ENCODE results near the gene NGRN. TPM values are rescaled to one million over a fixed set of nuclear protein-coding genes. Genes with fewer than 3 reads are reported as not detected.
A peak's percentile ranks its signal among the peaks of the same experiment; 100 is the strongest.
"Not testable (repeated sequence)": the region's sequence is repeated elsewhere in the genome, so short reads cannot be mapped to it uniquely, and the experiment has no call there.

NGRN gene
- total RNA-seq, 6 experiments from 2014 or later: 24.0 to 29.5 (median 26.4) TPM

DNA sequence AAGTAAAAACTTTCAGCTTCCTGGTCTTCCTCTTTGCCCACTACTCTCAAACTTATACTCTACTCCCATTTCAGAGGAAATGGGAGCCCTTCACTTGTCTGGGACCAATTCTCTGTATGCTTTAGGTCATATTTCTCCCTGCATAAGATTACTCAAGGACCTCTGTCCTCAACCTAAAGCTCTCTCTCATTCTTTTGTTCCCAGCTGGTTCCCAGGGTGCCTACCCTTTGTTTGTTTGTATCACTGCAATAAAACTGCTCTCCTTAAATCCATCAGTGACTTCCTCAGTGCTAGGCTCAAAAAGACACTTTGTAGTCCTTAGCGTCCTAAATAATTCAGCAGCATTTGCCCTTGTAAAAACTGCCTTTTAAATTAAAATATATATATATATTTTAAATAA is 2.9 kb downstream of the NGRN start:
- Histone ChIP-seq H3K36me3 (peaks cover 0 to 43% (median 11%) of the 10 kb centered on the region in 4 donors), H3K27ac (no peak overlapping the region), H3K4me3 (no peak overlapping the region), H3K27me3 (no peaks in the 10 kb centered on the region), H3K4me1 (peaks cover 0 to 29% (median 15%) of the 10 kb centered on the region in 4 donors), H3K9me3 (no peaks in the 10 kb centered on the region)
- 64% methylated on average over 1 of the region's 1 CpG for WGBS (ENCODE audit: insufficient coverage, low coverage, low lambda C conversion rate, missing lambda C conversion rate)
- intact Hi-C loops (cut with DNase I): no loop called here
- DNase-seq (no peak), ATAC-seq (no peak)
- no peak for TF ChIP-seq POLR2A (IDR thresholded peaks at IDR 0.05)
- TF ChIP-seq, protein P1, sequence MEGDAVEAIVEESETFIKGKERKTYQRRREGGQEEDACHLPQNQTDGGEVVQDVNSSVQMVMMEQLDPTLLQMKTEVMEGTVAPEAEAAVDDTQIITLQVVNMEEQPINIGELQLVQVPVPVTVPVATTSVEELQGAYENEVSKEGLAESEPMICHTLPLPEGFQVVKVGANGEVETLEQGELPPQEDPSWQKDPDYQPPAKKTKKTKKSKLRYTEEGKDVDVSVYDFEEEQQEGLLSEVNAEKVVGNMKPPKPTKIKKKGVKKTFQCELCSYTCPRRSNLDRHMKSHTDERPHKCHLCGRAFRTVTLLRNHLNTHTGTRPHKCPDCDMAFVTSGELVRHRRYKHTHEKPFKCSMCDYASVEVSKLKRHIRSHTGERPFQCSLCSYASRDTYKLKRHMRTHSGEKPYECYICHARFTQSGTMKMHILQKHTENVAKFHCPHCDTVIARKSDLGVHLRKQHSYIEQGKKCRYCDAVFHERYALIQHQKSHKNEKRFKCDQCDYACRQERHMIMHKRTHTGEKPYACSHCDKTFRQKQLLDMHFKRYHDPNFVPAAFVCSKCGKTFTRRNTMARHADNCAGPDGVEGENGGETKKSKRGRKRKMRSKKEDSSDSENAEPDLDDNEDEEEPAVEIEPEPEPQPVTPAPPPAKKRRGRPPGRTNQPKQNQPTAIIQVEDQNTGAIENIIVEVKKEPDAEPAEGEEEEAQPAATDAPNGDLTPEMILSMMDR (IDR thresholded peaks at IDR 0.05): no peak

DNA sequence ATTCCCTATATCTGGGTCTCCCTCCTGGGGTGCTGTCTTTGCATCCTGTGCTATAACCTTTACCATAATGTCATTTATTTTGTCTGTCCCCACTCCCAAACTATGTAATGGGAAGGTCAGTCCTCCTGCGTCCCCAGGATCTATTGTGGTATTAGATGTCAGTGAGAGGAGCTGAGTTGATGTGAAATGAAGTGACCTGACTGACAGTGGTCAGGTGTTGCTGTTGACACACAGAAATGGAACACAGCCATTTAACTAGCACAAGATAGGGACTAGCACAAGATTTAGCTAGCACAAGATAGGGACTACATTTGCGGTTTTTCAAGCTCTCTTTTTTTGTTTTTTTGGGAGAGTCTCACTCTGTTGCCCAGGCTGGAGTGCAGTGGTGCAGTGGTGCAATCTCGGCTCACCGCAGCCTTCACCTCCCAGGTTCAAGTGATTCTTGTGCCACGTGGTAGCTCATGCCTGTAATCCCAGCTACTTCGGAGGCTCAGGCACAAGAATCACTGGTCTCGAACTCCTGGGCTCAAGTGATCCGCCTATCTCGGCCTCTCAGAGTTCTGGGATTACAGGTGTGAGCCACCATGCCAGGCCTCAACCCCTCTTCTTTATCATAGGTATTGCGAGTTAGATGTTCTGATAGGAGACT is 5.2 kb downstream of the NGRN start:
- intact Hi-C loops (cut with DNase I): no loop called here
- H3K27me3 ChIP-seq: no peaks in the 10 kb centered on the region
- H3K4me1 ChIP-seq: peaks cover 0 to 21% (median 11%) of the 10 kb centered on the region in 4 donors
- no peak overlapping the region for H3K27ac ChIP-seq
- DNase-seq: peak in 1 of 3 donors; percentile 8
- no peaks in the 10 kb centered on the region for H3K9me3 ChIP-seq
- ATAC-seq: no peak
- TF ChIP-seq, protein P1 (IDR thresholded peaks at IDR 0.05): no peak
- no peak for TF ChIP-seq POLR2A (IDR thresholded peaks at IDR 0.05)
- peaks cover 0 to 43% (median 11%) of the 10 kb centered on the region in 4 donors for H3K36me3 ChIP-seq
- 86% methylated on average over 5 of the region's 10 CpGs for WGBS (ENCODE audit: insufficient coverage, low coverage, low lambda C conversion rate, missing lambda C conversion rate)
- no peak overlapping the region for H3K4me3 ChIP-seq

DNA sequence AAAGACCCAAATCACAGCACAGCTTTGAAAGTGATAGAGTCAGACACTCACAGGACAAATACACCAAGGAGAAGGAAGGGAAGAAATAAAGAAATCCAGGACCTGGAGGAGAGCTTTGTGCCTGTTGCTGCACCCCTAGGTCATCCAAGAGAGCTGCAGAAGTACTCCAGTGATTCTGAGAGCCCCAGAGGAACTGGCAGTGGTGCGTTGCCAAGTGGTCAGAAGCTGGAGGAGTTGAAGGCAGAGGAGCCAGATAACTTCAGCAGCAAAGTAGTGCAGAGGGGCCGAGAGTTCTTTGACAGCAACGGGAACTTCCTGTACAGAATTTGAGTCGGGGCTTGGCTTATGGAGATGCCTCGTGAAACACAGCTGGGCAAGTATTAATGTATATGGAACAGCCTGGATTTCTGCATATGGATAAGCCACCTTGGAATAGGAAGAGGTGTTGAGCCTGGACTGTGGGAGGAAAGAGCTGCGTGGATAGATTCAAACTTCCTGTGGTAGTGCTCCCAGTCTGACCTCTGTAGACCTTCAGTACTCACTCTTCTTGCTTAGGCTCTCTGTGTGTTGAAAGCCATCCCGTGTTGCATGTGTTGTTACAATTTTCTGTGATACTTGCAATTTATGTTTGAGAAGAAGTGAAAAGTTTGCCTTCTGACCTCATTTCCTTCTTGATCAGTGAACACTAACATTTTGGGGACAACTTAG is 6.1 kb downstream of the NGRN start:
- Histone ChIP-seq H3K27me3 (no peaks in the 10 kb centered on the region), H3K4me3 (no peak overlapping the region)
- ATAC-seq: no peak

DNA sequence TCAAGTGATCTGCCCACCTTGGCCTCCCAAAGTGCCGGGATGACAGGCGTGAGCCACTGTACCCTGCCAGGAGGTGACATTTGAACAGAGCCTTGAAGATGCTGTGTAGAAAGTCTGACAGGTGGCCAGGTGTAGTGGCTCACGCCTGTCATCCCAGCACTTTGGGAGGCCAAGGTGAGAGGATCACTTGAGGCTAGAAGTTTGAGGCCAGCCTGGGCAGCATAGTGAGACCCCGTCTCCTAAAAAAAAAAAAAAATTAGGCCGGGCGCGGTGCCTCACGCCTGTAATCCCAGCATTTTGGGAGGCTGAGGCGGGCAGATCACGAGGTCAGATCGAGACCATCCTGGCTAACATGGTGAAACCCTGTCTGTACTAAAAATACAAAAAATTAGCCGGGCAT is 13.0 kb downstream of the NGRN start:
- H3K27me3 ChIP-seq; intact Hi-C loops (cut with DNase I); H3K4me3 ChIP-seq; H3K9me3 ChIP-seq; H3K4me1 ChIP-seq; ATAC-seq; H3K36me3 ChIP-seq; H3K27ac ChIP-seq: not testable (repeated sequence)
- peak in 1 of 3 donors; percentile 3 for DNase-seq
- 96% methylated on average over 4 of the region's 12 CpGs for WGBS (ENCODE audit: insufficient coverage, low coverage, low lambda C conversion rate, missing lambda C conversion rate)

More for the DNA sequence above, 6.1 kb downstream of the NGRN start:
- no peak for TF ChIP-seq POLR2A (IDR thresholded peaks at IDR 0.05)
- TF ChIP-seq, protein P1 (IDR thresholded peaks at IDR 0.05): no peak
- intact Hi-C loops (cut with DNase I): no loop called here
- no peak overlapping the region for H3K27ac ChIP-seq
- WGBS (ENCODE audit: insufficient coverage, low coverage, low lambda C conversion rate, missing lambda C conversion rate): 77% methylated on average over 6 of the region's 7 CpGs
- H3K4me1 ChIP-seq: peaks cover 0 to 19% (median 11%) of the 10 kb centered on the region in 4 donors
- H3K9me3 ChIP-seq: no peaks in the 10 kb centered on the region
- H3K36me3 ChIP-seq: peaks cover 0 to 43% (median 11%) of the 10 kb centered on the region in 4 donors
- DNase-seq: no peak

DNA sequence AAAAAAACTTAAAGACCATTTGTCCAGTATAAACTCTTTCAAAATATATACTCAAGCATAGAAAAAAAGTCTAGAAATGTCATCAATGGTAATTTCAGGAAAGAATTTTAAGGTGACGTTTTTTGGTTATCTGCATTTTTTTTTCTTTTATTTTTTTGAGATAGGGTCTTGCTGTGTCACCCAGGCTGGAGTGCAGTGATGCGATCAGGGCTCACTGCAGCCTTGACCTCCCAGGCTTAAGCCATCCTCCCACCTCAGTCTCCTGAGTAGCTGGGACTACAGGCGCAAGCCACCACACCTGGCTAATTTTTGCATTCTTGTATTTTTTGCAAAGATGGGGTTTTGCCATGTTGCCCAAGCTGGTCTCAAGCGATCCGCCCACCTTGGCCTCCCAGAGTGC is 15.3 kb downstream of the NGRN start:
- H3K27me3 ChIP-seq; H3K9me3 ChIP-seq; intact Hi-C loops (cut with DNase I); H3K4me1 ChIP-seq; H3K4me3 ChIP-seq; H3K27ac ChIP-seq; ATAC-seq; H3K36me3 ChIP-seq: not testable (repeated sequence)
- peak in 1 of 3 donors; percentile 18 for DNase-seq
- 92% methylated on average over 4 of the region's 5 CpGs for WGBS (ENCODE audit: insufficient coverage, low coverage, low lambda C conversion rate, missing lambda C conversion rate)

DNA sequence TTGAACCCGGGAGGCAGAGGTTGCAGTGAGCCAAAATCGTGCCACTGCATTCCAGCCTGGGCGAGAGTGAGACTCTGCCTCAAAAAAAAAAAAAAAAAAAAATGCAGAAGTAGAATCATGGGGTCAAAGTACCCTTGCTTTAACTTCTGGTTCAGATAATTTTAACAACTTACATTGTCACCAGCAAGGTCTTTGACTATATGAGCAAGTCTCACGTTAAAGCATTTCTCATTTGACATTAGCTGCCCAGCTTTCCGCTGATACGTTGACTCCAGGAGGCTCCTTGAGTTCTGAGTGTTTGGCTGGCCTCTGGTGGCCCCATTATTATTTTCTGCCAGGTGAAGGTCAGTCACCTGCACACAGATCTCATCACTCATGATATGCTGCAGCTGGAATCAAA is 16.2 kb downstream of the NGRN start:
- H3K36me3 ChIP-seq; H3K4me3 ChIP-seq; H3K27ac ChIP-seq; H3K4me1 ChIP-seq; H3K27me3 ChIP-seq; intact Hi-C loops (cut with DNase I); H3K9me3 ChIP-seq: not testable (repeated sequence)
- 74% methylated on average over 5 of the region's 6 CpGs for WGBS (ENCODE audit: insufficient coverage, low coverage, low lambda C conversion rate, missing lambda C conversion rate)
- ATAC-seq (peak in 1 of 4 donors; percentile 40), DNase-seq (peak in 1 of 3 donors; percentile 8)

Measured in right lobe of liver (tissue), 6 donors.